DLD1 (cell line): ENCODE data around the gene DDC.

Source experiments
- in situ Hi-C: cut with HindIII; loops from 2 replicates; pipeline ENCODE4 v1.10.0; 2017; ENCODE audit warnings: low sequenced_read_pairs

The DDC gene, protein sequence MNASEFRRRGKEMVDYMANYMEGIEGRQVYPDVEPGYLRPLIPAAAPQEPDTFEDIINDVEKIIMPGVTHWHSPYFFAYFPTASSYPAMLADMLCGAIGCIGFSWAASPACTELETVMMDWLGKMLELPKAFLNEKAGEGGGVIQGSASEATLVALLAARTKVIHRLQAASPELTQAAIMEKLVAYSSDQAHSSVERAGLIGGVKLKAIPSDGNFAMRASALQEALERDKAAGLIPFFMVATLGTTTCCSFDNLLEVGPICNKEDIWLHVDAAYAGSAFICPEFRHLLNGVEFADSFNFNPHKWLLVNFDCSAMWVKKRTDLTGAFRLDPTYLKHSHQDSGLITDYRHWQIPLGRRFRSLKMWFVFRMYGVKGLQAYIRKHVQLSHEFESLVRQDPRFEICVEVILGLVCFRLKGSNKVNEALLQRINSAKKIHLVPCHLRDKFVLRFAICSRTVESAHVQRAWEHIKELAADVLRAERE

DNA sequence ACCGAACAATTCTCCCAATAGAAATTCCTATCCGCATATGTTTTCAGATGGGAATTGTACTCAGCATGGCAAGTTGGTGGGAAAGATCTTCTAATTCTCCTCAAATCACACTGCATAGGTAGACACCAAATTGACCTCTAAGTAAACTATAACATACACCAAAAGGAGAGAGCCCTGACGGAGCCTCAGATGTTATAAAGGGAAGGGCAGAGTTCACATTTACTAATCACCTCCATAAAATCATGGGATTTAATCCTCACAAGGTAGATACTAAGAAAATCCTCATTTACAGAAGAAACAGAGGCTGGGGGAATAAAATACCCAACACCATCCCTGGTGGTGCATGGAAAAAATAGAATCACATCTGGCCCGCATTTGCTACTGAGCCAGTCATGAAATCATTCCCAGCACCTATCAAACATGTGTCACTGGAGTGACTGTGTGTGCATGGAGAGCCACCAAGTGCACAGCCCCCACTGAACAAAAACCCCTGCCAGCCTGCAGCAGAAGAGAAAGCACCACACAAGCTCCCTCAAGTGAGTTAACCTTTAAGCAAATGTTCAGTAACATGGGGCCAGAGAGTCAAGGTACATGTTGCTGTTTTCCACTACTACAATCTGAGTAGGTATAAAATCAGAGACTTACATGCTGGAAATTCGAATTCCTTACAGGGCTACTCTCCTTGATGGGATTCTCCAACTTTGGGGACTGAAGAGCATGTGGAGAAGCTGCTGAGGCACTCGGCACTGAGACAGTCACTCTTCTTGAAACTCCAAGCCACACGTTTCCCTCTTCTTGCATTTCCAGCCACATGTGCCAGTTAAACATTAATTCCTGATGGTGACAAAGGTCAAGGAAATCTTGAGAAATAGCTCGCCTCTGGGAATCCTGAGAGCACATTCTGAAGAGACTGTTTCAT, at the start of gene DDC:
TSS of gene DDC (minus strand) at position 766 of the 919 bp plus-strand sequence. CDS start 21,320 bp downstream, outside the sequence.
- in situ Hi-C loops = no loop called here

DNA sequence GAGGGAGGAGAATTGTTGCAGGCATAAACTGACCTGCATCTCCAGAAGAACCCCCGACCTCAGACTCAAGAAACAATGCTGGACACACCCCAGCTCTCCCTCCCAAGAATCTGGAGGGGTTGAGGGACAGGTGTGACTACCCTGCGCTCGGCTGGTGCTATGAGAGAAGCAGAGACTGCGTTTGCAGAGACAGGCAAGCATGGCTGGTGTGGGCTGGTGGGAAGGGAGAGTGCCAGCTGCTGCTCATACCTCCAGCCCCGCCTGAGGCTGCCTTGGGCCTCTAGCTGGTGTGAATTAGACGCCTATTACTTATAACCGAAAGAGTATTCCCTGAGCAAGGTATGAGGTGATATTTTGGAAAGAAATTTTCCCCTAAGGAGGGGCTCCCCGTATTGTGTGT, 48.3 kb upstream of the DDC start:
- in situ Hi-C loops = no loop called here

DNA sequence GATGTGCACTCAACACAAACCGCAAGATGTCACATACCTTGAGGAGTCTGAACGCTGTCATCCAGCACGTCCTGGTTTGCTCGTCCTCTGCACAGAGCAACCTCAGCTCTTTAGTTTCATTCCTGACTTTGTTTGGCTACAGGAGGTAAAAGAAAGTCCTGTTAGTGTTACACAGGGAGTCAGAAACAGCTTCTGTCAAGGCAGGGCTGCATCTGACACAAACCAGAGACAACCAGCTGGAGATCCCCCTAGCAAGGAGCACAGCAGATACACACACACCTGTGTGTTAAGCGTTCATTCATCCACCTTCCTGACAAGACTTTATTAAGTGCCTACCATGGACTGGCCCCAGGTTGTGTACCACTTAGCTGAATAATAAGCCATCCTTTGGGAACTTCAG, 47.5 kb upstream of the DDC start:
- in situ Hi-C loops = no loop called here

DNA sequence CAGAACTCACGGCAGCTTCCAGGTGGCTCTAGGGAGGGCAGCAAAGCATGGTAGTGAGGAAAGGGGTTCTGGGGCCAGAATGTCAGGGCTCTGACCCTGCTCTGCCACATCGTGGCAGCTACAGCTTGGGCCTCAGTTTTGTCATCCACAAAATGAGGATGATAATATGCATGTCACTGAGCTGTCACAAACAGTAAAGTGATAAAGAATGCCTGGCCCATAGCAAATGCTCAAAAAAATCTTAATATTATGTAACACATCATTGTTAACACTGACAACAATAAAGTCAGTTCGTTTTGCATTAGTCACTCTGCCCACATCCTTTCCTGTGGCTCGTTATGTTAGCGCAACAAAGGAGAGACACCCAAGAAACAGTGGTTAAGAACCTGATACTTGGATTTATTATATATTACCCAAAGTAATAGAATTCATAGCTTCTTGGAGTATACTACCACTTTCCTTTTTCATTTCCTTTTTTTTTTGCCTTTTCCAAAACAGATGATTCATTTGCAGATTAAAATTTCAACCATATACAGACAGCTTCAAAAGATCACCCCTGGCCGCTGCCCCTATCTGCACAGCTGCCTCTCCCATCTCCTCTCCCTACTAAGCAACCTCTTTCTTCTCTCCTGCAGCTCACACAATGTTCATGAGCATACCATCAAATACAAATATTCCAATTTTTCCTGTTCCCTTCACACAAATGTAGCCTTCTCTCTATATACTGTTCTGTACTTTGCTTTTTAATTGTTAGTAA, 45.5 kb upstream of the DDC start:
- in situ Hi-C loops = no loop called here

DNA sequence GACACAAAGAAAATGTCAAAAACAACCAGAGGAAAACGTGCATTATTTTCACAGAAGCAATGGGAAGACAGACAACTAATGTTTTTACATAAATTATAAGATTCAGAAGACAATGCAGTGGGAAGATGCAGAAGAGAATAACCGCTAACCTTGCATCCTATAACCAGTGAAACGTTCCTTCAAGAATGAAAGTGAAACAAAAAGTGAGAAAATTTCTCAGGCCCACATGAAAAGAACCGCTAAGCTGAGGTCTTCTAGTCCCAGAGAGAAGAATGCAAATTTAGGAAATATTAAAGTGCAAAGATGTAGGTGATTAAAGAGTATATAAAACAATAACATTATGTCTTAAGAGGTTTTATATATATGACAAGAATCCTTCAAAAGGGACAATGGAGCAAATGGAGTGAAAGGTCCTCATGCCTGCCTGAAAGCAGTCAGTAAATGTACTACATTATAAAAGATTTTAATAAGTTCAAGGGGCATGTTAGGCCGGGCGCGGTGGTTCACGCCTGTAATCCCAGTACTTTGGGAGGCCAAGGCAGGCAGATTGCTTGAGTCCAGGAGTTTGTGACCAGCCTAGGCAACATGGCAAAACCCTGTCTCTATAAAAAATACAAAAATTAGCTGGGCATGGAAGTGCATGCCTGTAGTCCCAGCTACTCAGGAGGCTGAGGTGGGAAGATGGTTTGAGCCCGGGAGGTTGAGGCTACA, 43.1 kb upstream of the DDC start:
- in situ Hi-C loops = no loop called here

DNA sequence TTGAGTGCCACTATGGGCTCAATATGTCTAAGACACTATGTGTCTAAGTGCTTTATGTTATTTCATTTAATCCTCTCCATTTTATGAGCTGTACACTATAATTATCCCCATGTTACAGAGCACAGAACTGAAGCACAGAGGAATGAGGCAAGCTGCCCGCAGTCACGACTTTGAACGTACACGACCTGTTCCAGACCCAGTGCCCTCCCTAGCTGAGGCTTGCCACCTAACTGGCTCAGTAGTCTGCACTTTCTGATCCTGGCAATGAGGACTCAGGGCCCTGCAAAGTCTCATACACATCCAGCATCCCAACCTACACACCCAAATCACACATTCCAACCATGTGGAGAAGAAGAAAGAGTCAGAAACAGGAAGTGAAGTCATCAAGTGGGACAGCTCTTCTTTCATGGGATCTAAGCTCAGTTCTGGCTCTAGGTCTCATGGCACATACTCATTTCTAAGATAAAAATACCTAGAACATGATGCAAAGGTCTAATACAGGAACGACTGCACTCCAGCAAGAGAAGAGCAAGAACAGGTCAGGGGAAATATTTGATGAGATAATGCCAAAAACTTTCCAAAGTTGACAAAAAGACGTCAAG, 42.4 kb upstream of the DDC start:
- in situ Hi-C loops = no loop called here

DNA sequence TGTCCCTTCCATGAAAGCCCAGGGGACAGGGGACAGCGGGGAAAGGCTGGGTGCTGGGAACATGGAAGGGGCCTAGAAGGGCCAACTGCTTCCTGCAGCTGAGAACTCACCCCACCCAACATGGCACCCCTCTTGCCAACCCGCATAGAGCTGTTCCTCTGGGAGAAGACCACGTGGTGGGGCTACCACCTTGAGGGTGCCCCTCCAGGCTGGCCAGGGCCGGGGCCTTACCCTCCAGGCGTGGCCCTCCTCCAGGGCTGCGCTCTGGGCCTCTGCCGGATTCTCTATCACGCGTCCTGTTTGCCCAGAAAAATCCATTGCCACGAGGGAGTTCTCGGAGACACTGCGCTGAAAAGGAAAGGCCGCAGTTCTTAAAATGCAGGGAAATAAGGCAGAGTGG, 39.9 kb upstream of the DDC start:
- in situ Hi-C loops = no loop called here

DNA sequence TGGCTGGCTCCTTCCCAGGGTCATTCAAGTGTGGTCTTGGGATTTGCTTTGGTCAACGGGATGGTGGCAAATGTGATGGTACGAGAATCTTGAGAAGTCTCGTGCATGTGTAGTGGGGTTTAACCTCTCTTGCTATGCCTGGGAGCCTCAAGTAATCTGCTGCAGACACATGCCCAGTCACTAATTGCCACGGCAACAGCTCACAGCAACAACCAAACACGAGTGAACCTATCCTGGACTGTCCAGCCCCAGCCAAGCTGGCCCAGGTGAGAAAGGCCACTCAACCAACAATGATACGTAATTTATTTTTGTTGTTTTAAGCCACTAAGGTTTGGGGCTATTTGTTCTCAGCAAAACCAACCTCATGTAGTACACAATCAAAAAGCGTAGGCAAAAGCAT, 38.1 kb upstream of the DDC start:
- in situ Hi-C loops = no loop called here

DNA sequence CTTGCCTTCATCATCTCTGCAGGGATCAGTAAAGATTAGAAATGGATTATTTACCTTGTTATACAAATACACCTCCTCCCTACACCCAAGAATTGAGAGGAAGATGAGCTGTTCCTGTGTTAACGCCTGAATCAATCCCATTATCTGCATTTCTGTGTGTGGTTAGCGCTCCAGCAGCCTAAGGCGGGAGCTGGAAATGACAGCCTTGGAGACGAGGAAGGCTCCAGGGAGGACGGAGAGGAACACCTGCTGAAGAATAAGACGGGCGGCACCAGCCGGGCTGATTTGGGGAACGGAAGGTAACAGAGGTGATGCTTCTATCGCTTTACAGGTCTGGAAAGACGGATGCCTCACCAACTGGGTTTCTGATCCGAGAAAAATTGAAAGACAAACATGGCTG, 34.2 kb upstream of the DDC start:
- in situ Hi-C loops = no loop called here

DNA sequence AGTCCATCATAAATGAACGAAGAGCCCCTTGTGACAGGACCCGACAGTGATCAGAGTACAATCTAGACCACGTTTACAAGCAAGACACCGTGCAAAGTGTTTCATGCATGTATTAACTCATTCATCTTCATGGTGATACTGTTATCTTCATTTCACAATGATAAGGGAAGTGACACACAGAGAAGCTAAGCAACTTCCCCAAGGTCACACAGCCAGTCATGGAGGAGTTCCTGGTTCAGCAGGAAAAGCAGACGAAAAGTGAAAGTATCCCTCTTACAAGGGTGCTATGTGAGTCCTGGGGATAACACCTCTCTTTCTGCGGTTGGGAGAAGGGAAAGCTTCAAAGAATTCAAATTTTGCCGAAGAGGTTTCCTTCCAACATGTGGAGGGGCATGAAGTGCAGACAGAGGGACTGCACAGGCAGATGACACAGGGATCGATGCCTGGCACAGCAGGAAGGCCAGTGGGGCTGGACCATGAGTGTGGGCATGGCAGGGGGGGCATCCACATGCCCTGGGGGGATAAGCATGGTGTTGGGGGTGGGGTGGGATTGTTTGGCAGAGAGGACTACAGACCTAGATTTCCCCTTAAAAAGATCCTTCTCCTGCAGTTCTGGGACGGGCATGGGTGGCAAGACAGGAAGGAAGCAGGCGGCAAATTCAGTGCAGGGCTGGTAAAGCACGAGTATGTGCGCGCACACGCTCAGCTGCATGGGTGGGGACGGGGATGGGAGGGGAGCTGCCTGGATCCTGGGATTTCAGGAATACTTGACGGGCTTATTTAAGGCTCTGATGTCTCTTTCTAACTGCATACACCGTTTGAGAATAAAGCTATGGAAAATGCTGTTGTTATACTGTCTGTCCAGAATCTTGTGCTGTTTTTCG, 33.5 kb upstream of the DDC start:
- in situ Hi-C loops = no loop called here

DNA sequence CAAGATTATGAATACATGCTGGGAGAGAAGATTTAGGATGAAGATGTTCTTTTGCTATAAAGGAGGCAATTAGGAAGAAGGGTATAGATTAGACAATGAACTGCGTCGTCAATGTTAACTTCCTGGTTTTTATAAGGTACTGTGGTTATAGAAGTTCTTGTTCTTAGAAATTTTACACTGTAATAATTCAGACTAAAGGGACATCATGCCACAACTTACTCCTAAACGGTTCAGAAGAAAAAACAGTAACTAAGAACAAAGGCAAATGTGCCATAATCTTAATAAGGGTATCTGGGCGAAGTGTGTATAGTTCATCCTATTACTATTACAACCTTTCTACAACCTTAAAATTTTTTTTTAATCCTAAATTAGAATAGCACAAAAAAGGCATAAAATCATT, 31.3 kb upstream of the DDC start:
- in situ Hi-C loops = no loop called here

DNA sequence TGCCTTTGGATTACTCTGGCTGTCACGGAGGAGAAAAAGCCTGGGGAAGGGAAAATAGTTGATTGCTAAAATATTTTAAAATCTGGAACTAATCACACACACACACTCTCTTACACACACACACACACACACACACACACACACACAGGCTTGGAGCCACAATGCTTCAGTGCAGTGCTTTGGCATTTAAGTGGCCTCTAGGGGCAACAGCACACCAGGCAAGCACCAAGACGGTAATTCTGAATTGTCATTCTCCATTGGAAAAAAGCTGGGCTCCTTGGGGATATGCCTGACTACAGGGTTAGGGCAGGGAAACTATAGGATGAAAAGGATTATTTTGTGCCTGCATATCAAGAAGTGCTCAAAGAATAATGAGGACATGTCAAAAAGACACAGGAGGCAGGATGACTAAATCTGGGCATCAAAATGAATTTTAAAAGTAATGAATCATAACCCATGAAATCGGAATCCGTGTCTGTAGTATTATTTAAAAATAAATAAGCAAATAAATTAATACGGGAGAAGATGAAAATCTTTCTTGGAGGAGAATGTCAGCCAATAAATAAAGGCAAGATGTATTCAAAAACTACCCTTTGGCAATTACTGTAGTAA, 30.4 kb upstream of the DDC start:
- in situ Hi-C loops = no loop called here

DNA sequence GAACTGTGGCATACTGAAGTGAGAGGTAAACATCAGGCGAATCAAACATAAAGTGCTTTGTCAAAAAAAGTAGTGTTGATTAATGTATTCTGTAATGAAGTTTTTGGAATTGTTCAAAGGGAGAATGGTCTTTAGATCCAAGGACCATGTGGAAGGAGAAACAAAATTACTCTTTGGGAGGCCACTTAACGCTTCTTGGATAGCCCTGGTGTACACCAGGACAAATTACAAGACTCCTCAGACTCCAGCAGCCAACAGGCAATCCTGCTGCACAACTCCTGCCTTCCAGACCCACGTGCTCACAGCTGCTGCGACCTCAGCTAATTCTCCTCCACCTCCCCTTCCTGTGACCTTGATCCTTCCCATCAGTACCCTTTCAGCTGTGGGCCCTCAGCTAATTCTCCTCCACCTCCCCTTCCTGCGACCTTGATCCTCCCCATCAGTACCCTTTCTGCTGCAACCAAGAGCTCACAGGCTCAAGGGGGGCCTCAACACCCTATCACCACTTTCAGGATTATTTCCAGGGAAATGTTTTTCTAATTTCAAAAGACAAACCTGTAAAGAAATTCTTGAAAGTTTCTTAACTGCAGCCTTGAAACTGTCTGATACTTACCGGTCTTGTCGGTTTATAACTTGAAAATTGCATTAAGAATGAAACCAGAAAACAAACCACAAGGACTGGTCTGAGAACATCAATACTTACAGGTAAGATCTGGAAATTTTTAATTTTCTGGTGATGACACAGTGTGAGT, 29.7 kb upstream of the DDC start:
- in situ Hi-C loops = no loop called here

DNA sequence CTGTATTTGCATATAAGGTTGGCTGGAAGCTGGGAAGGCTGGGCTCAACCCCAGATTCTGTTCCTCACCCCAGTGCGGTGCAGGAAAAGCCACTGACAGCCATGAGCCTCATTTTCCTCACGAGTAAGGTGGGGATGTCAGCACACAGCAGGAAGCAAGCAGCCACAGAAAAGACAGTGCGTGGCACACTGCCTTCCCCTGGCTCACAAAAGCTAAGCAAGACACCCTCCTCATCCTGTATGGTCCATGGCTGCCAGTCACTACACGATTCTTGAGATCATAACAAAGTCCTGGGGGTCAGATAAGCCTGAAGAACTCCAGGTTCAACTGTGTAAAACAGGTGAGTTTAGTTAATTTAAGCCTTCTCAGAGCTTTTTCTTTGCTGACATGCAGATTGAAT, 28.9 kb upstream of the DDC start:
- in situ Hi-C loops = no loop called here

DNA sequence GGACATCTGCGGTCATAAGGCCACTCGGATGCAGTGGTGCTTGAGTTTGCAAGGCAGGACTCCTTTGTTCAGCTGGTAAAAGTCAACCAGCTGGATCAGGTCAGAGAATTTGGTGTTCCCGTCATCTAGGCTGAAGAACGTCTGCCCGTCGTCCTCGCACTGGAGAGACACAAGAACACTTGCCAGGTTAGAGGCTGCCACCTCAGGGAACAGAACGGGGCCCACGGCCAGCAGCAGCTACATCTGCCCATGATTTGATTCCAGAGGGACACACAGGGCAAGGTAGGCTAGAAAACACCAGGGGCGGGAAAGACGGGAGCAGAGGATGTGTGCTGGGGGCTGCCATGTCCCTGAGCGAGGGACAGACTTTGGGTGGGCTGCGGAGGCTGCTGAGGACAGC, 27.7 kb upstream of the DDC start:
- in situ Hi-C loops = no loop called here

DNA sequence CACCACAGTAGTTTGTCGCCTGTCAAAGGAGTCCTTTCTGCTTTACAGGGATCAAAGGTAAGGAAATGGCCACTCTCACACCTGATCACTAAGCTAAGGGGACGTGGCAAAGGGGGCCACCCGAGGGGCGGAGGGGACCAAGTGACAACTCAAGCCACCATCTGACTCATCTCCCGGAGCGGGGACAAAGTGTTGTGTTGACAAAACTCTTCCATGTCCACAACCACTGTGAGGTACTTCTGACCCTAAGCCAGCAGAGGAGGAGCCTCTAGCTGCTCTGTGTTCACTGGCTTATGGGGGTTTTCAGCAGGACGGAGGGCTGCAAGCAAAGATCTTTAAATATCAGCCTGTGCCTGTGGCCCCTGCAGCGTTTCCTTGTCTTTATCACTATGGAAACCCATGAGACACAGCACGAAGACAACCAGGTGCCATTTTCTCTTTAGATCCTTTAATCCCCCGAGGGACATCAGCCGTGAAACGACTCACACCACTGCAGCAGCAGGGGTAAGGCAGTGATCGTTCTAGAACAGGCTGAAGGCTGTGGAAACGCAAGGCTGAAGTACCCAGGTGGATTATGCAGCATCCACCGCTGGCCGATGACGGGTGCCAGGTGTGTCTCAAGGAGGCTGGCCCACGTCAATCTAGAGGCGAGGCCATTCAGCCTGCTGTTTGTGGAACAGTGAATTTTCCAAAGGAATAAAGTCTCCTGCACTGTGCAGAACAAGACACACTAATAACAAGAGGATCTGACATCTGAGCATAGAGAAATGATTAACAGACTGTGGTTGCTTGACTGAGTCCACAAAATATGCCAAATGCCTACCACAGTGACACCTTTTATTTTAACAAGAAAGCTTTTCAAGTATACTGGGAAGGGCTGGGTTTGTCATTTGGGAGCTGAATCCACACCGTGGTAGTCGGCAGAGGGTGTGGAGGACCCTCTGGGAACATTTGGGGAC, 26.6 kb upstream of the DDC start:
- in situ Hi-C loops = no loop called here

DNA sequence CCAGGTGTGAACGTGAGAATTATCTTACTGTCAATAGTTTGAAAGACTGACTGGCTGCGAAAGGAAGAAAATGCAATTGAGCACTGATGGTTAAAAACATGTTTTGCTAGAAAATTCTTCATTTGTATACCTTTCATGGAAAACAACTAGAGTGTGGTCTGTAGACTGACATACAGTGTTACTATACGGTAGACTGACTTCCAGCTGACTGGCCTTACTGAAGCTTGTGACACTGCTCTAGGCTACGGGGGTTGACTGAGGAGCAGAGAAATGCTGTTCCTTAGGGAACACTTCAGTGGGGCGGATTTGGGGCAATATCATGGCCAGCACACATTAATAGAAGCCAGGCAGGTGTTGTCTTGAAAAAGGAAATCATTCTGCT, 25.9 kb upstream of the DDC start:
- in situ Hi-C loops = no loop called here
